ENCODE measurements around the gene TRIM66. TPM values are rescaled to one million over a fixed set of nuclear protein-coding genes. Genes with fewer than 3 reads are reported as not detected.

Gene TRIM66
- polyA plus RNA-seq, 2 of the 4 experiments (the other 2 are of a cell fraction) = 2.5 to 9.8 TPM

DNA sequence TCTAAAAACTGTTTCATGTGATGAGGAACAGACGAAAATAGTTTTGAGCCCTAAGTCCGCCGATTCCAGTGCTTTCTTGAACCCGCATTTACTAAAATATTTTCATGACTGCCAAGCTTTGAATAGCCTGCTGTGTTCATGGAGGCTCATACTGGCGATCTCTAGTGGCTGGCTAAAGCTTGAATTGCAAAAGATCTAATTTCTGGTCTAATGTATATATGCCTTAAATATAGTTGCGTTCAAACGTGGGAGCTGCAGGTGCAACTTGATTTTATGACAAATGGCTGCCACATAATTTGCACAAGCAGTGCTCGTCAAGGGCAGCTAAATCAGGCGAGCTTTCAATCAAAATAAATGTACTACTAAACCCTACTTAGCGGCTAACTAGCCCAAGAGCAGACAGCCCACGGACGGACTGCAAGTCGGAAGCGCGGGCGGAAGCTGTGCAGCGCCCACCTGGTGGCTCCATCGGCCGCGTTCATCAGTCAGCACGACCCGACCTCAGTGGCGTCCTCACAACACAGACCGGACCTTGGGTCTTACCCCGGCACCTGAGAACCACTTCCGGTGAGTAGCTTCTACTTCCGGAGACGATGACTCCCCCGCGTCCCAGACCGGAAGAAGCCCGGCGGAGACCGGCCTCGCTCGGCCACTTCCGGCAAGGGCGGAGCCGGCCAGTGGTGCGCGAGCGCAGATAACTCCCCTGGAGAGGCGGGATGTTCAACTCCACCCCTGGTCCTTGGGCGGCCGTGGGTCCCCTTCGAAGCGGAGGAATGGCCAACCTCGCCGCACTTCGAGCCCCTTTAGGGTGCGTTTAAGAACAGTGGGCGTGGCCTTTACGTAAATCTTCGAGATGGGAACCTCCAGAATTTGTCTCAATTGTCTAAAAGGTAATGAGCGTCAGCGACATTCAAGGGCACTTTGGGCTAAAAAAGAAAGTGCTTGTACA lies 6.2 kb upstream of the TRIM66 start (continued):
- TF ChIP-seq, protein P1, sequence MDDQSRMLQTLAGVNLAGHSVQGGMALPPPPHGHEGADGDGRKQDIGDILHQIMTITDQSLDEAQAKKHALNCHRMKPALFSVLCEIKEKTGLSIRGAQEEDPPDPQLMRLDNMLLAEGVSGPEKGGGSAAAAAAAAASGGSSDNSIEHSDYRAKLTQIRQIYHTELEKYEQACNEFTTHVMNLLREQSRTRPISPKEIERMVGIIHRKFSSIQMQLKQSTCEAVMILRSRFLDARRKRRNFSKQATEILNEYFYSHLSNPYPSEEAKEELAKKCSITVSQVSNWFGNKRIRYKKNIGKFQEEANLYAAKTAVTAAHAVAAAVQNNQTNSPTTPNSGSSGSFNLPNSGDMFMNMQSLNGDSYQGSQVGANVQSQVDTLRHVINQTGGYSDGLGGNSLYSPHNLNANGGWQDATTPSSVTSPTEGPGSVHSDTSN (IDR thresholded peaks at IDR 0.05) = peak; percentile 89
- TF ChIP-seq FOSL2 (IDR thresholded peaks at IDR 0.05) = no peak
- TF ChIP-seq FOSL2 (CRISPR knock-in tag; IDR thresholded peaks at IDR 0.05) = peak; percentile 72
- no peak for TF ChIP-seq ZFP36 (IDR thresholded peaks at IDR 0.05; ENCODE audit: borderline replicate concordance, partially characterized antibody)
- TF ChIP-seq, protein P2, sequence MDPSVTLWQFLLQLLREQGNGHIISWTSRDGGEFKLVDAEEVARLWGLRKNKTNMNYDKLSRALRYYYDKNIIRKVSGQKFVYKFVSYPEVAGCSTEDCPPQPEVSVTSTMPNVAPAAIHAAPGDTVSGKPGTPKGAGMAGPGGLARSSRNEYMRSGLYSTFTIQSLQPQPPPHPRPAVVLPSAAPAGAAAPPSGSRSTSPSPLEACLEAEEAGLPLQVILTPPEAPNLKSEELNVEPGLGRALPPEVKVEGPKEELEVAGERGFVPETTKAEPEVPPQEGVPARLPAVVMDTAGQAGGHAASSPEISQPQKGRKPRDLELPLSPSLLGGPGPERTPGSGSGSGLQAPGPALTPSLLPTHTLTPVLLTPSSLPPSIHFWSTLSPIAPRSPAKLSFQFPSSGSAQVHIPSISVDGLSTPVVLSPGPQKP (IDR thresholded peaks at IDR 0.05; ENCODE audit: low read depth, low read length) = 0 out of 2 replicates have a peak, but pooled peaks have one; percentile 58
- TF ChIP-seq EP300 (IDR thresholded peaks at IDR 0.05) = no peak
- TF ChIP-seq MAZ (IDR thresholded peaks at IDR 0.05; ENCODE audit: borderline replicate concordance, low read depth, low read length) = no peak
- TF ChIP-seq SREBF2 (IDR thresholded peaks at IDR 0.05) = no peak
- no peak for TF ChIP-seq RCOR1 (IDR thresholded peaks at IDR 0.05; ENCODE audit: low read depth, low read length)
- TF ChIP-seq PHF8 (IDR thresholded peaks at IDR 0.05; ENCODE audit: borderline replicate concordance, low read depth) = peak; percentile 27; the same call in 1 of the 2 replicates
- no peak for TF ChIP-seq RNF2 (IDR thresholded peaks at IDR 0.05; ENCODE audit: borderline replicate concordance, low read depth)
- TF ChIP-seq HOXB13 (CRISPR knock-in tag; IDR thresholded peaks at IDR 0.05; ENCODE audit: low read depth) = no peak
- TF ChIP-seq, protein P3, sequence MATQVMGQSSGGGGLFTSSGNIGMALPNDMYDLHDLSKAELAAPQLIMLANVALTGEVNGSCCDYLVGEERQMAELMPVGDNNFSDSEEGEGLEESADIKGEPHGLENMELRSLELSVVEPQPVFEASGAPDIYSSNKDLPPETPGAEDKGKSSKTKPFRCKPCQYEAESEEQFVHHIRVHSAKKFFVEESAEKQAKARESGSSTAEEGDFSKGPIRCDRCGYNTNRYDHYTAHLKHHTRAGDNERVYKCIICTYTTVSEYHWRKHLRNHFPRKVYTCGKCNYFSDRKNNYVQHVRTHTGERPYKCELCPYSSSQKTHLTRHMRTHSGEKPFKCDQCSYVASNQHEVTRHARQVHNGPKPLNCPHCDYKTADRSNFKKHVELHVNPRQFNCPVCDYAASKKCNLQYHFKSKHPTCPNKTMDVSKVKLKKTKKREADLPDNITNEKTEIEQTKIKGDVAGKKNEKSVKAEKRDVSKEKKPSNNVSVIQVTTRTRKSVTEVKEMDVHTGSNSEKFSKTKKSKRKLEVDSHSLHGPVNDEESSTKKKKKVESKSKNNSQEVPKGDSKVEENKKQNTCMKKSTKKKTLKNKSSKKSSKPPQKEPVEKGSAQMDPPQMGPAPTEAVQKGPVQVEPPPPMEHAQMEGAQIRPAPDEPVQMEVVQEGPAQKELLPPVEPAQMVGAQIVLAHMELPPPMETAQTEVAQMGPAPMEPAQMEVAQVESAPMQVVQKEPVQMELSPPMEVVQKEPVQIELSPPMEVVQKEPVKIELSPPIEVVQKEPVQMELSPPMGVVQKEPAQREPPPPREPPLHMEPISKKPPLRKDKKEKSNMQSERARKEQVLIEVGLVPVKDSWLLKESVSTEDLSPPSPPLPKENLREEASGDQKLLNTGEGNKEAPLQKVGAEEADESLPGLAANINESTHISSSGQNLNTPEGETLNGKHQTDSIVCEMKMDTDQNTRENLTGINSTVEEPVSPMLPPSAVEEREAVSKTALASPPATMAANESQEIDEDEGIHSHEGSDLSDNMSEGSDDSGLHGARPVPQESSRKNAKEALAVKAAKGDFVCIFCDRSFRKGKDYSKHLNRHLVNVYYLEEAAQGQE (IDR thresholded peaks at IDR 0.05) = 0 out of 2 replicates have a peak, but pooled peaks have one; percentile 41
- peak; percentile 89 for TF ChIP-seq KDM5A (IDR thresholded peaks at IDR 0.05)
- TF ChIP-seq ZNF302 (CRISPR knock-in tag; IDR thresholded peaks at IDR 0.05) = no peak
- TF ChIP-seq HEYL (CRISPR knock-in tag; IDR thresholded peaks at IDR 0.05) = no peak
- no peak for TF ChIP-seq NFE2L2 (conservative IDR thresholded peaks at IDR 0.05; ENCODE audit: low read length)
- TF ChIP-seq GATA3 (IDR thresholded peaks at IDR 0.05; ENCODE audit: borderline replicate concordance) = peak; percentile 59
- peak; percentile 89 for TF ChIP-seq FOSB (CRISPR knock-in tag; IDR thresholded peaks at IDR 0.05)
- no peak for TF ChIP-seq CBX8 (IDR thresholded peaks at IDR 0.05)
- TF ChIP-seq HOXB5 (CRISPR knock-in tag; IDR thresholded peaks at IDR 0.05) = peak; percentile 66; the same call in 1 of the 2 replicates
- TF ChIP-seq HDAC2 (IDR thresholded peaks at IDR 0.05) = no peak
- TF ChIP-seq JUNB (IDR thresholded peaks at IDR 0.05) = no peak
- TF ChIP-seq EHF (CRISPR knock-in tag; IDR thresholded peaks at IDR 0.05) = no peak; the same call in 1 of the 2 replicates
- TF ChIP-seq, protein P4, sequence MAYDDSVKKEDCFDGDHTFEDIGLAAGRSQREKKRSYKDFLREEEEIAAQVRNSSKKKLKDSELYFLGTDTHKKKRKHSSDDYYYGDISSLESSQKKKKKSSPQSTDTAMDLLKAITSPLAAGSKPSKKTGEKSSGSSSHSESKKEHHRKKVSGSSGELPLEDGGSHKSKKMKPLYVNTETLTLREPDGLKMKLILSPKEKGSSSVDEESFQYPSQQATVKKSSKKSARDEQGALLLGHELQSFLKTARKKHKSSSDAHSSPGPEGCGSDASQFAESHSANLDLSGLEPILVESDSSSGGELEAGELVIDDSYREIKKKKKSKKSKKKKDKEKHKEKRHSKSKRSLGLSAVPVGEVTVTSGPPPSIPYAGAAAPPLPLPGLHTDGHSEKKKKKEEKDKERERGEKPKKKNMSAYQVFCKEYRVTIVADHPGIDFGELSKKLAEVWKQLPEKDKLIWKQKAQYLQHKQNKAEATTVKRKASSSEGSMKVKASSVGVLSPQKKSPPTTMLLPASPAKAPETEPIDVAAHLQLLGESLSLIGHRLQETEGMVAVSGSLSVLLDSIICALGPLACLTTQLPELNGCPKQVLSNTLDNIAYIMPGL (CRISPR knock-in tag; IDR thresholded peaks at IDR 0.05; ENCODE audit: borderline replicate concordance) = peak; percentile 56; the same call in 1 of the 2 replicates
- TF ChIP-seq, protein P5, sequence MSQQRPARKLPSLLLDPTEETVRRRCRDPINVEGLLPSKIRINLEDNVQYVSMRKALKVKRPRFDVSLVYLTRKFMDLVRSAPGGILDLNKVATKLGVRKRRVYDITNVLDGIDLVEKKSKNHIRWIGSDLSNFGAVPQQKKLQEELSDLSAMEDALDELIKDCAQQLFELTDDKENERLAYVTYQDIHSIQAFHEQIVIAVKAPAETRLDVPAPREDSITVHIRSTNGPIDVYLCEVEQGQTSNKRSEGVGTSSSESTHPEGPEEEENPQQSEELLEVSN (IDR thresholded peaks at IDR 0.05; ENCODE audit: borderline replicate concordance, low read depth) = peak; percentile 88
- TF ChIP-seq, protein P6, sequence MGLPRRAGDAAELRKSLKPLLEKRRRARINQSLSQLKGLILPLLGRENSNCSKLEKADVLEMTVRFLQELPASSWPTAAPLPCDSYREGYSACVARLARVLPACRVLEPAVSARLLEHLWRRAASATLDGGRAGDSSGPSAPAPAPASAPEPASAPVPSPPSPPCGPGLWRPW (IDR thresholded peaks at IDR 0.05) = no peak
- no peak for TF ChIP-seq FOXS1 (CRISPR knock-in tag; IDR thresholded peaks at IDR 0.05)
- TF ChIP-seq, protein P7, sequence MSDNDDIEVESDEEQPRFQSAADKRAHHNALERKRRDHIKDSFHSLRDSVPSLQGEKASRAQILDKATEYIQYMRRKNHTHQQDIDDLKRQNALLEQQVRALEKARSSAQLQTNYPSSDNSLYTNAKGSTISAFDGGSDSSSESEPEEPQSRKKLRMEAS (IDR thresholded peaks at IDR 0.05) = peak; percentile 90
- no peak for TF ChIP-seq ZC3H11A (IDR thresholded peaks at IDR 0.05)
- TF ChIP-seq SMC3 (IDR thresholded peaks at IDR 0.05) = peak; percentile 64
- peak; percentile 21 for TF ChIP-seq CHD2 (IDR thresholded peaks at IDR 0.05; ENCODE audit: low read length, partially characterized antibody)
- TF ChIP-seq CHD4 (IDR thresholded peaks at IDR 0.05; ENCODE audit: borderline replicate concordance) = no peak
- peak; percentile 46; the same call in 1 of the 2 replicates for TF ChIP-seq TP53 (CRISPR knock-in tag; IDR thresholded peaks at IDR 0.05)
